GM12874 (cell line): ENCODE measurements around the gene TBX2.

Source experiments
- TF ChIP-seq, protein P1 (sequence below): IDR thresholded peaks from 2 replicates; pipeline ENCODE4 v1.5.1; 2011; ENCODE audit warnings: low read depth, mild to moderate bottlenecking, control low read depth, low read length, moderate library complexity; ENCODE audit not compliant: insufficient read depth

The TBX2 gene

DNA sequence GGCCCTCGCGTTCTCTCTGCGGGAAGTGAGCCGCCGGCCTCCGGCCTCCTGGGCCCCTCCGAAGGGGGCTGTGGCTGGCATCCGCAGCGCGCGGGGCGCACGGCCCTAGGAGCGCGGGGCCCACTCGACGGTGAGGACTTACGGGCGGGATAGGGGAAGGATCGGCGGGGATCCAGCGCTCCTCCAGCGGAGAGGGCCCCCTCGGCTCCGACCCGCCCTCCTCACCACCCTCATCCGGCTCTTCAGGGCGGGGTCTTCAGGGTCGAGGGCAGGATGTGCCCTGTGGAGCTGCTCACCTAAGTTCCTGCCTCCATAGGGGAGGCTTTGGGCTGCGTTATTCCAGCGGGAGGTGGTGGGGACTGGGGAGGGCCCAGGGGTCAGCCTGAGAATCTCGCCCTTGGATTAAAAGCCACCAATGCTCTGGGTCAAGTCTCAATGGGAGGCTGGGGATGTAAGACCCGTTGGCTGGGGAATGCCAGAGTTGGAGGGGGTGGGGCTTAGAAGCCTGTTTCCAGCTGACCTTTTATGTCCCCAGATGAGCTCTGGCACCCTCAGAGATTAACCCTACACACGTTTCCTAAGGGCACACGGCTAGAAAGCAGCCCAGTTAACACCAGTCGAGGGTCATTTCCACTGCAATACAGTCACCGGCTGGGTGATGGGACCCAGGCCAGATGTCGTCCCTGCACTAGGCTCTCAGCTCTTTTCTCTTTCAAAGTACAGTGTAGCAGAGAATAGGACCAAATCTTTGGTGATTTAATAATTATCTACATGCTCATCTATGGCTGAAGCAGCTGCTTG lies 13.4 kb downstream of the TBX2 start:
- TF ChIP-seq, protein P1, sequence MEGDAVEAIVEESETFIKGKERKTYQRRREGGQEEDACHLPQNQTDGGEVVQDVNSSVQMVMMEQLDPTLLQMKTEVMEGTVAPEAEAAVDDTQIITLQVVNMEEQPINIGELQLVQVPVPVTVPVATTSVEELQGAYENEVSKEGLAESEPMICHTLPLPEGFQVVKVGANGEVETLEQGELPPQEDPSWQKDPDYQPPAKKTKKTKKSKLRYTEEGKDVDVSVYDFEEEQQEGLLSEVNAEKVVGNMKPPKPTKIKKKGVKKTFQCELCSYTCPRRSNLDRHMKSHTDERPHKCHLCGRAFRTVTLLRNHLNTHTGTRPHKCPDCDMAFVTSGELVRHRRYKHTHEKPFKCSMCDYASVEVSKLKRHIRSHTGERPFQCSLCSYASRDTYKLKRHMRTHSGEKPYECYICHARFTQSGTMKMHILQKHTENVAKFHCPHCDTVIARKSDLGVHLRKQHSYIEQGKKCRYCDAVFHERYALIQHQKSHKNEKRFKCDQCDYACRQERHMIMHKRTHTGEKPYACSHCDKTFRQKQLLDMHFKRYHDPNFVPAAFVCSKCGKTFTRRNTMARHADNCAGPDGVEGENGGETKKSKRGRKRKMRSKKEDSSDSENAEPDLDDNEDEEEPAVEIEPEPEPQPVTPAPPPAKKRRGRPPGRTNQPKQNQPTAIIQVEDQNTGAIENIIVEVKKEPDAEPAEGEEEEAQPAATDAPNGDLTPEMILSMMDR, result no peak

DNA sequence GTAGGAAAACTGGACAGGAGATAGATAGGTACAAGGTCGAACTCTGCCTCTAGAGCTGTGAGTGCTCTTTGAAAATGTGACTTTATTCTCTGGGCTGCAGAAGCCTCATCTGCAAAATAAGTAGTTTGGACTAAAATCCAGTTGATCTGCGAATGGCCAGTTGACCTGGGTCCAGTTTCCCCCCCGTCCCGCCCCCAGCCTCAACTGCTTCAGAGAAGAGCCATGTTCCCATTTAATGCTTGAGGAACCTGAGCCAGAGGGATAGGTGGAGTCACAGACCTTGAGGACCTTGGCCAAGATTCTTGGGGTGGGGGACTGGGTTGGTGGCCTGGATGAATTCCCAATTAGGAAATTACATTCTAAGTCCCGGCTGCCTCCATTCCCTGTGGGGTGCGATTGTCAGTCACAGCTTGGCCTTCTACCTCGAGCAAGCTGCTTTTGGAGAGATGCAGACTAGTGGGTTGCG lies 14.1 kb downstream of the TBX2 start:
- TF ChIP-seq, protein P1, result no peak

DNA sequence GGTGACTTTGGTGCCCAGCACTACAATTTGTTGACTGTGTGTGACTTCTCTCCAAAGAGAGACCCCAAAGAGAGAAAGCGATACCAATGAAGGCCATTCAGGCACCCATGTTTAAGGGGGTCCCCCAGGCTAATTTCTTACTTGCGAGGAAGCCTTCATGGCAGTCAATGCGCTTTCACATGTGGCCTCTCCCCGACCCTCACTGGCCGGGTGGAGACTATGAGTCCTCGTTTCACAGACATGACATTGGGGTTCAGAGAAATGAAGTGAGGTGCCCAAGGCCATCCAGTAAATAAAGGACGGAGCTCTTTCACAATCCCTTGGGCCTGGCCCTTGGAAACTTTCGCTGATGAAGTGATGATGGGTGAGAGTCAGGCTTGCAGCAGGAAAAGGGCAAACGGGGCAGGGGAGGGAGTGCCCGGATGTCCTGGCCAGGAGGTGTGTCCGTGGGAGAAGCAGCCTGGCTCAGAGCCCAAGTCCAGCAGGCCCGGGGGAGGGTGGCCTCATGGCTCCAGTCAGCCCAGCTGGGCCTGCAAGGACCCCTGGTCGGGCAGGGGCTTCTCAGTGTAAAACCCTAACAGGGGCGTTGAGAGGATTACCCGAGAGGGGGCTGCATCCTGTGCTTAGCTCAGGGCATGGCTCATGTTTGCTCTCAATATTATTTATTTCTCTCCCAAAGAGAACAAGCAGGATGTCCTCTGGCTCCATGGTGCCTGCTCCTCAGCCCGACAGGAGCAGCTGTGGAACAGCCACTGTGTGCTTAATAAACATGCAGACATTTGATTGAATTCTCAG lies 14.7 kb downstream of the TBX2 start:
- TF ChIP-seq, protein P1, result no peak

DNA sequence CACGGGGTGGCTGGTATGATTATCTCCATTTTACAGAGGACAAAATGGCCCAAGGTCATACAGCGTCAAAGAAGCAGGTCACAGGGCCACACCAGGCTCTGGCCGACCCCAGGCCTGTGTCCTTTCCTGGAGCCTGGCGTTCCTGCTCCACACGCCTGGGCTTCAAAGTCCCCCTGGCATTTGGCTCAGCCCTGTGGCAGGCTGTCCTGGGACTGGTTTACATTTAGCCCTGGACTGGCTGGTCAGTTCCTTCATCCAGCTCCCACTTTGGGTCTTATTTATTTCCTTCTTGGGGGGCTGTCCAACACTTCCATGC lies 15.3 kb downstream of the TBX2 start:
- TF ChIP-seq, protein P1, result no peak

DNA sequence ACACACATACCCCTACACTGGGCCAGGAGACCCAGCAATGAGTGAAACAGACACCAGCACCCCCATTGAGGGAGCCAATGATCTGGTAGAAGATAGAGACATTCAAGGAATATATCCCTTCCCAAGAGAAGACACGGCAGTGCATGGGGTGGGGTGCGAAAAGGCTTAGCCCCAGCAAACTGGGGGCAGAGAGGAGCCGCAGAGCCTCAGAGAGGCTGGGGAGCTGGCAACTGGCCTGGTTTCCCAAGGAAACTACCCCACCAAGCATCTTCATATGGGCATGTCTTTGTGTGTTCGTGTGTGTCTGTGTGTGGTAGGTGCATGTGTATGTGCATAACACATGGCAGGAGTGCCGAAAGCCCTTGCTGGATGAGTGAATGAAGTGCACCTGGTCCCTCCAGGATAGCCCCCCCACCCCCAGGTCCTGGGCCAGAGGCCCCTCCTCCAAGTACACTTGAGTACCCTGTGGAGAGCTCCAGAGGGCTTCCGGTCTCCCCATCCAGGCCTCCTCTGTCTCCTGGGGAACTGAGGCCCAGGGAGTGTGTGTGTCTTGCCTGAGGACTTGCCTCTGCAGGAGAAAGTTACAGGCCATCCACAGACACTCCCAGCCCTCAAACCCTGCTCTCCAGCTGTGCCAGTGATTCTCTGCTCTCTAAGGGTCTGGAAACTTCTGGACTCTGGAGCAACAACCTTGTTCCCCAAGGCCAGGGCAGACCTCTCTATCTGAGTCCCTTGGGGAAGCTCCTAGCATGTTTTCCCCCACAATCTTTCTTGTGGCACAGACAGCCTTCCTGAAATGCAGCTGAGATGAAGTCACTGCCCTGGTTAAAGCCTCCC lies 15.9 kb downstream of the TBX2 start:
- TF ChIP-seq, protein P1, result no peak

DNA sequence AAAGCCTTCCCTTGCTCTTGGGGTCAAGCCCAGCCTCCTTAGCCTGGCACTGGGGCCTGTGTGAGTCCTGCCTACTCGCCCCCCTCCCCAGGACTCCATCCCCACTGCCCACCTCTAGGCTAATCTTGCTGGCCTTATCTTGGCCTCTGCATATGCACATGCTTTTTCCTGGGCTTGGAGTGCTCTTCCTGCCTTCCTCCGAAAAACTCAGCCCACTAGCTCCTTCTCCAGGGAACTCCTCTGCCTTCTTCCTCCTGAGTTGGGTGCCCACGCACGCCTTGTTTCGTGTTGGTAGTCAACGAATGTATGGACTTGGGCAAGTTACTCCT lies 16.5 kb downstream of the TBX2 start:
- TF ChIP-seq, protein P1, result no peak
